Neural crest cell (in vitro differentiated cells): ENCODE data around the gene IFITM1. TPM values are rescaled to one million over a fixed set of nuclear protein-coding genes. Genes with fewer than 3 reads are reported as not detected.
"Not testable (repeated sequence)": the region's sequence is repeated elsewhere in the genome, so short reads cannot be mapped to it uniquely, and the experiment has no call there.

ENCODE experiments used
- DNase-seq: peaks from one replicate; pipeline ENCODE4 v3.0.0; 2021; ENCODE audit warnings: low read depth, mixed read lengths, low spot score
- H3K27ac Mint-ChIP-seq: one replicate; pipeline ENCODE4 v1.8.0; 2021; ENCODE audit warnings: mild to moderate bottlenecking, mixed read lengths; ENCODE audit not compliant: unreplicated experiment
- H3K27me3 Mint-ChIP-seq: 2 replicates; pipeline ENCODE4 v1.8.0; 2021; ENCODE audit warnings: low read depth, mild to moderate bottlenecking, mixed read lengths
- H3K36me3 Mint-ChIP-seq: 2 replicates; pipeline ENCODE4 v1.8.0; 2021; ENCODE audit warnings: low read depth, mild to moderate bottlenecking, mixed read lengths
- H3K4me1 Mint-ChIP-seq: 2 replicates; pipeline ENCODE4 v1.8.0; 2021; ENCODE audit warnings: mixed read lengths
- H3K4me3 Mint-ChIP-seq: one replicate; pipeline ENCODE4 v1.8.0; 2021; ENCODE audit warnings: mild to moderate bottlenecking, mixed read lengths
- H3K9me3 Mint-ChIP-seq: 2 replicates; pipeline ENCODE4 v1.8.0; 2021; ENCODE audit warnings: mixed read lengths
- CTCF ChIP-seq: fragments of 200-600 bp; sonication (generic); conservative IDR thresholded peaks from 2 replicates; pipeline ENCODE4 v1.5.0; 2021; ENCODE audit warnings: antibody characterized with exemption, mild to moderate bottlenecking
- total RNA-seq: library from RNA; stranded (reverse); gene quantifications from 2 replicates; pipeline ENCODE4 v1.2.1, GENCODE V29; 2021

The IFITM1 gene
- total RNA-seq, 1 donor from 2014 or later, result 2.0 TPM

- peaks cover 61% of the 10 kb centered on the region for H3K27me3 Mint-ChIP-seq
- no peak for TF ChIP-seq CTCF
- peaks cover 2% of the 10 kb centered on the region for H3K36me3 Mint-ChIP-seq
- no peak for DNase-seq
- H3K4me3 Mint-ChIP-seq, result peak overlapping the region; percentile 87
- H3K9me3 Mint-ChIP-seq, result no peaks in the 10 kb centered on the region
- H3K4me1 Mint-ChIP-seq, result peaks cover 41% of the 10 kb centered on the region
- H3K27ac Mint-ChIP-seq, result no peak overlapping the region
These were observed 3.1 kb downstream of the IFITM1 start for GRCh38 chr11:316891-317301.

GRCh38 chr11:317668-318404, 4.0 kb downstream of the IFITM1 start:
- not testable (repeated sequence) for H3K27ac Mint-ChIP-seq

GRCh38 chr11:318405-319120, 4.7 kb downstream of the IFITM1 start:
- H3K4me3 Mint-ChIP-seq, DNase-seq, H3K27ac Mint-ChIP-seq, H3K9me3 Mint-ChIP-seq, H3K36me3 Mint-ChIP-seq: not testable (repeated sequence)
- H3K4me1 Mint-ChIP-seq, result peaks cover 32% of the 10 kb centered on the region
- H3K27me3 Mint-ChIP-seq, result peaks cover 49% of the 10 kb centered on the region

More at GRCh38 chr11:317668-318404, 4.0 kb downstream of the IFITM1 start:
- Mint-ChIP-seq H3K27me3 (peaks cover 56% of the 10 kb centered on the region), H3K4me1 (peaks cover 37% of the 10 kb centered on the region), H3K4me3 (peak overlapping the region; percentile 87)
- not testable (repeated sequence) for H3K36me3 Mint-ChIP-seq, DNase-seq, H3K9me3 Mint-ChIP-seq

- H3K27me3 Mint-ChIP-seq, result peaks cover 42% of the 10 kb centered on the region
- not testable (repeated sequence) for H3K36me3 Mint-ChIP-seq, H3K9me3 Mint-ChIP-seq, DNase-seq
- H3K4me3 Mint-ChIP-seq, result peak overlapping the region; percentile 93
- H3K4me1 Mint-ChIP-seq, result peaks cover 28% of the 10 kb centered on the region
- H3K27ac Mint-ChIP-seq, result peak overlapping the region; percentile 72
These were observed 5.5 kb downstream of the IFITM1 start for GRCh38 chr11:319121-319887.

- peaks cover 36% of the 10 kb centered on the region for H3K27me3 Mint-ChIP-seq
- H3K27ac Mint-ChIP-seq, result peak overlapping the region; percentile 72
- not testable (repeated sequence) for DNase-seq, H3K36me3 Mint-ChIP-seq, H3K9me3 Mint-ChIP-seq
- peaks cover 32% of the 10 kb centered on the region for H3K4me1 Mint-ChIP-seq
- H3K4me3 Mint-ChIP-seq, result peak overlapping the region; percentile 93
These were observed 6.0 kb downstream of the IFITM1 start for GRCh38 chr11:319888-320273.

- H3K27ac Mint-ChIP-seq, result no peak overlapping the region
- H3K27me3 Mint-ChIP-seq, result peaks cover 6% of the 10 kb centered on the region
- no peak for TF ChIP-seq CTCF
- H3K4me3 Mint-ChIP-seq, result peak overlapping the region; percentile 24
- H3K9me3 Mint-ChIP-seq, result no peaks in the 10 kb centered on the region
- DNase-seq, result no peak
- H3K4me1 Mint-ChIP-seq, result peaks cover 39% of the 10 kb centered on the region
- H3K36me3 Mint-ChIP-seq, result no peaks in the 10 kb centered on the region
These were observed 10.3 kb downstream of the IFITM1 start for GRCh38 chr11:324156-324555.

GRCh38 chr11:324593-325517, 11.0 kb downstream of the IFITM1 start:
- H3K27ac Mint-ChIP-seq, H3K36me3 Mint-ChIP-seq, H3K9me3 Mint-ChIP-seq, DNase-seq, H3K27me3 Mint-ChIP-seq: not testable (repeated sequence)
- Mint-ChIP-seq H3K4me1 (peaks cover 40% of the 10 kb centered on the region), H3K4me3 (peak overlapping the region; percentile 31)
